HEK293T (cell line): ENCODE results near the gene TIE1.

Experiments used
- BHLHE40 ChIP-seq: fragments of 450-650 bp; IDR thresholded peaks from 2 replicates; pipeline ENCODE4 v1.6.1; 2016; ENCODE audit warnings: mild to moderate bottlenecking, moderate library complexity, borderline replicate concordance
- CTBP1 ChIP-seq: fragments of 450-650 bp; IDR thresholded peaks from 2 replicates; pipeline ENCODE4 v1.6.1; 2016; ENCODE audit warnings: borderline replicate concordance
- ELF4 ChIP-seq: fragments of 450-650 bp; IDR thresholded peaks from 2 replicates; pipeline ENCODE4 v1.6.1; 2017; ENCODE audit warnings: antibody characterized with exemption
- FOXA1 ChIP-seq: fragments of 450-650 bp; IDR thresholded peaks from 2 replicates; pipeline ENCODE4 v1.6.1; 2016; ENCODE audit warnings: mild to moderate bottlenecking
- FOXK2 ChIP-seq: fragments of 450-650 bp; IDR thresholded peaks from 2 replicates; pipeline ENCODE4 v1.6.1; 2016; ENCODE audit warnings: mild to moderate bottlenecking
- FOXM1 ChIP-seq: fragments of 450-650 bp; IDR thresholded peaks from 2 replicates; pipeline ENCODE4 v1.6.1; 2017; ENCODE audit warnings: mild to moderate bottlenecking, borderline replicate concordance
- SP1 ChIP-seq: fragments of 450-650 bp; IDR thresholded peaks from 2 replicates; pipeline ENCODE4 v1.6.1; 2017
- TARDBP ChIP-seq: fragments of 450-650 bp; IDR thresholded peaks from 2 replicates; pipeline ENCODE4 v1.6.1; 2016

- TF ChIP-seq CTBP1 = no peak
- TF ChIP-seq SP1 = no peak
- no peak for TF ChIP-seq BHLHE40
- TF ChIP-seq FOXA1 = no peak
- no peak for TF ChIP-seq ELF4
- no peak for TF ChIP-seq FOXK2
- TF ChIP-seq FOXM1 = no peak
- TF ChIP-seq TARDBP = no peak
These were observed 1.4 kb downstream of the TIE1 start for GRCh38 chr1:43302201-43302600.
